HG03460 (cell line): ENCODE measurements around the gene KANK4.

Experiments
- ATAC-seq: cut with Tn5 transposase; IDR thresholded peaks from one replicate; pipeline ENCODE4 v1.9.1; 2021; ENCODE audit not compliant: unreplicated experiment

Gene KANK4

DNA sequence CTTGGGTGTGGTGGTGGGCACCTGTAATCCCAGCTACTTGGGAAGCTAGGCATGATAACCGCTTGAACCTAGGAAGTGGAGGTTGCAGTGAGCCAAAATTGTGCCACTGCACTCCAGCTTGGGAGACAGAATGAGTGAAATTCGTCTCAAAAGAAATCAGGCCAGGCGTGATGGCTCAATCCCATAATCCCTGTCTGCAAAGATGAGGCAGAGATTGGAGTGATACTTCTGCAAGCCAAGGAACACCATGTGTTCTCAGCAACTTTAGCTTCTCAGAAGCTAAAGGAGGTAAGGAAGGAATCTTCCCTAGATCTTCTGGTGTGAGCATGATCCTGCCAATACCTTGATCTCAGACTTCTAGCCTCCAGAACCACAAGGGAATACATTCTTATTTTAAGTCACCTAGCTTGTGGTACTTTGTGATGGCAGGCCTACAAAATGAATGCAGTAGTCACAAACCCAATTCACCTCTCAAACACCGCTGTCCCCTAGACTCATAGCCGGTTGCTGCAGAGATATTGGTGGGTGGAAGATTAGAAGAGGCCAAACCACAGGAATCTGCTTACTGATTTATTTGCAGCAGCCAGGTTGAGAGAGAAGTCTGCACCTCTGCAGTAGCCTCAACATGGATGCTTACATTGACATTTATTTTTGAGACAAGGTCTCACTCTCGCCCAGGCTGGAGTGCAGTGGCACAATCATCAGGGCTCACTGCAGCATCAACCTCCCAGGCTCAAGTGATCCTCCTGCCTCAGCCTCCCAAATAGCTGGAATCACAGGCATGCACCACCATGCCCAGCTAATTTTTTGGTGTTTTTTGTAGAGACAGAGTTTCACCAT, 105.9 kb downstream of the KANK4 start:
- no peak for ATAC-seq

DNA sequence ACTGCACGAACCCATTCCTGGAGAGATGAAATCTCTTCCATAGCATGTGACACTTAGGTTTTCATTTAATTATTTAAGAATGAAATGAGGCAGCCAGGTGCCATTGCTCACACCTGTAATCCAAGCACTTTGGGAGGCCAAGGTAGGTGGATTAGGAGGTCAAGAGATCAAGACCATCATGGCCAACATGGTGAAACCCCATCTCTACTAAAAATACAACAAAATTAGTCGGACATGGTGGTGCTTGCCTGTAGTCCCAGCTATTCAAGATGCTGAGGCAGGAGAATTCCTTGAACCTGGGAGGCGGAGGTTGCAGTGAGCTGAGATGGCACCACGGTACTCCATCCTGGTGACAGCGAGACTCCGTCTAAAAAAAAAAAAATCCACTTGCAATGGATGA, 106.8 kb downstream of the KANK4 start:
- no peak for ATAC-seq

DNA sequence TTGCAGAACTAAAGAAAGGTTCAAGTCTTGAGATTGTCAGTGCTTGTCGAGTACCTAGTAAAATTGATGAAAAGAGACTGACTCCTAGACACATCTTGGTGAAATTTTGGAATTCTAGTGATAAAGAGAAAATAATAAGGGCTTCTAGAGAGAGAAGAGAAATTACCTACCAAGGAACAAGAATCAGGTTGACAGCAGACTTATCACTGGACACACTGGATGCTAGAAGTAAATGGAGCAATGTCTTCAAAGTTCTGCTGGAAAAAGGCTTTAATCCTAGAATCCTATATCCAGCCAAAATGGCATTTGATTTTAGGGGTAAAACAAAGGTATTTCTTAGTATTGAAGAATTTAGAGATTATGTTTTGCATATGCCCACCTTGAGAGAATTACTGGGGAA, 108.3 kb downstream of the KANK4 start:
- ATAC-seq, result no peak

DNA sequence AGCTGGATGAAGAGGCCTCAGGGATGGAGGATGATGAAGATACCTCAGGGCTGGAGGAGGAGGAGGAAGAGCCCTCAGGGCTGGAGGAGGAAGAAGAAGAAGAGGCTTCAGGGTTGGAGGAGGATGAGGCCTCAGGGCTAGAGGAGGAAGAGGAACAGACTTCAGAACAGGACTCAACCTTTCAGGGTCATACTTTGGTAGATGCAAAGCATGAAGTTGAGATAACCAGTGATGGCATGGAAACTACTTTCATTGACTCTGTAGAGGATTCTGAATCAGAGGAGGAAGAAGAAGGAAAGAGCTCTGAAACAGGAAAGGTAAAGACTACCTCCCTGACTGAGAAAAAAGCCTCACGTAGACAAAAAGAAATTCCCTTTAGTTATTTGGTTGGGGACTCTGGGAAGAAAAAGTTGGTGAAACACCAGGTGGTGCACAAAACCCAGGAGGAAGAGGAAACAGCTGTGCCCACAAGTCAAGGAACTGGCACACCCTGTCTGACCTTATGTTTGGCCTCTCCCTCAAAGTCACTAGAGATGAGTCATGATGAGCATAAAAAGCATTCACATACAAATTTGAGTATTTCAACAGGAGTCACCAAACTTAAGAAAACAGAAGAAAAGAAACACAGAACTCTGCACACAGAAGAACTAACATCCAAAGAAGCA, 109.2 kb downstream of the KANK4 start:
- ATAC-seq, result no peak

DNA sequence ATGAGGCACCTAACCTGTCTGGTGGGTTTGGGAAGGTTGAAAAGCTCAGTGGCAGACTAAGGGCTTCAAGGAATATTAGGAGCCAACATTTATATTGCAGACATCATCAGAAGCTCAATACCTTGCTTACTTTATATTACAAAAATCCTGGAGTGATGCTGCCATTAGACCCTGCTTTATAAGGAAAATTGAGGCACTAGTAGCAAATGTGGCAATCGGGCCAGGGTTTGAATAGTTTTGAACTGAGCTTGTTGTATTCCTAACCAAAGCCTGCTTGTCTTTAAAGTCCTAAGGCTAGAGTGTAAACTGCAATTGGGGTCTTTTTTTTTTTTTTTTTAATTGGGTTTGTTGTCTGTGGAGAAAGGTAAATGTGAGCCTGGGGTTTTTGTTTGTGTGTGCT, 110.3 kb downstream of the KANK4 start:
- no peak for ATAC-seq

DNA sequence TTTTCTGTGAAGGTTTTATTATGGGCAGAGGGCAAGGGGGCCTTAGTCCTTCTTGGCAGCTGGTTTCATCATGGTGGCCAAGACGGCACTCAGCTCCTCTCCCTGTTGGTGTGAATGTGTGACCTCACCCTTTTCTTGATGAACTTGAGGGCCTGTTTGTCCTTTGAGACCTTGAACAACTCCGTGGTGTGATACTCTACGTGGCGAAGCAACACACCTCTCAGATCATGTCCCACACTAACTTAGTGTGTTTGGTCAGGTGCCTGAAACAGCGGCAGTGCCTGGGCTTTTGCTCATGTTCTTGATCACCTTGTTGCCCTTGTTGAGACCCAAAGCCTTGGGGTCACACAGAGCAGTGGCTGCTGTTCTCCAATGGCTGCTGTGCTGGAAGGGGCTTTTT, 111.1 kb downstream of the KANK4 start:
- no peak for ATAC-seq

DNA sequence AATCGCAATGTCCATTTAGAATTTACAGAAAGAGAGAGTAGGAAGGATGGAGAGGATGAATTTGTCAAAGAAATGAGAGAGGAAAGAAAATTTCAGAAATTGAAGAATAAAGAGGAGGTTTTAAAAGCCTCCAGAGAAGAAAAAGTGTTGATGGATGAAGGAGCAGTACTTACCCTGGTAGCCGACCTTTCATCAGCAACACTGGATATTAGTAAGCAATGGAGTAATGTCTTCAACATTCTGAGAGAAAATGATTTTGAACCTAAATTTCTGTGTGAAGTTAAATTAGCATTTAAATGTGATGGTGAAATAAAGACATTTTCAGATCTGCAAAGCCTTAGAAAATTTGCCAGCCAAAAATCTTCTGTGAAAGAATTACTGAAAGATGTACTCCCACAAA, 112.0 kb downstream of the KANK4 start:
- no peak for ATAC-seq

DNA sequence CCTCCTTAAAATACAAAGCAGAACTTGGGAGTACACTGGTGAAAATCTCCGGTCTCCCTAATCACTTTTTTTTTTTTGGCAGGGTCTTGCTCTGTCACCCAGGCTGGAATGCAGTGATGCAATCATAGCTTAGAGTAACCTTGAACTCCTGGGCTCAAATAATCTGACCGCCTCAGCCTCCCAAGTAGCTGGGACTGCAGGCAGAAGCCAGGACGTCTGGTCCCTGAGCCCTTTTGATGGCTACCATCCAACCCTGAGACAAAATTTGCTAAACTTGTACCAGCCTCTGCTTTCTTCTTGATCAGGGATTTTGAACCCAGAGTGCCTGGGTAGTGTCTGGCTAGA, 120.5 kb downstream of the KANK4 start:
- no peak for ATAC-seq

DNA sequence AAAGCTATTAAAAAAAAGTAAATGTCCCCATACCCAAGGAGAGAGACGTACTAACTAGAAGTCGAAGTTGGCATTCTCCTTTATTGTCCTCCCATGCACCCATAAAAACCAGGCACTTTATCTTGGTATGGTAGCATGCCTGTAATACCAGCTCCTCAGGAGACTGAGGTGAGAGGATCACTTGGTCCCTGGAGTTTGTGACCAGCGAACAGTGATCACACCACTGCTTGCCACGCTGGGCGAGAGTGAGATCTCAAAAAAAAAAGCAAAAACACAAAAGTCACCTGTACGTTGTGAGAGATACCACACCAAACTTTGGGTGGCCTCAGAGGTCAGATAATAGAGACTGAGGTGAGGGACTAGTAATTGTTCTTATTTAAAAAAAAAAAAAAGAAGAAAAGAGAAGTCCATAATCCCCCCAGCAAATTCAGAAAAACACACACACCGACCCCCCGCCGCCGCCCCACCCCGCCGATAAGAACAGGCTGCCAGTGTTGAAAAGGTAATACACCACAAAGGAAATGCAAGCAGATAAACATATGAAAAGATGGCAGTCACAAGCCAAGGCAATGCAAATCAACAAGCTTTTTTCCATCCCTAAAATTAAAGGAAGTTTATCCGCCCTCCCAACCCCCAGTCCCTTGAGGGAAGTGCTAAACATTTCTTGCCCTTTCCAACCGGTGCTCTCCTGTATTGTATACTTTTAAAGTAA, 121.0 kb downstream of the KANK4 start:
- ATAC-seq, result no peak

DNA sequence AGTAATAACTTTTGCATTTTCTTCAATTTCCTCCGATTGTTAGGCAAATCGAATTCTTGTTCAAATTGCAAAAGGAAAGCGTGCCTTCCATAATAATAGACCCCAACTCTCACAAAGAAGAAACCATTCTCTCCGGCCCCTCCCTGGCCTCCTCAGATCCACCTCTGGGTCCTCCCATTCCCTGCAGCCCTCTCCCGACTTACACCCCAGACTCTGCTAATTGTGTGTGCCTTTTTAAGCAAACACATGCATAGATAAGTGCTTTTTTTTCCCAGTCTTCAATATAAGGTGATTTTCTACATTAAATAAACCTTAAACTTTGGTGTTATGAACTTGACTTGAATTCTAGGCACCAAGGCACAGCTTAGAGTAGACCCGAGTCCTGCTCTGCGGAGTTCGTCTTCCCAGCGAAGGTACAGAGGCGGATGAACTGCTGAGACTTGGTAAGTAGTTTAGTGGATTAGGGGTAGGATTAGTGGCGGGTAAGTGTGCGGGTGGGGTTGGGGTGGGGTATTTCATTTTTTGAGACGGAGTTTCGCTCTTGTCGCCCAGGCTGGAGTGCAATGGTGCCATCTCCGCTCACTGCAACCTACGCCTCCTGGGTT, 123.0 kb downstream of the KANK4 start:
- no peak for ATAC-seq

DNA sequence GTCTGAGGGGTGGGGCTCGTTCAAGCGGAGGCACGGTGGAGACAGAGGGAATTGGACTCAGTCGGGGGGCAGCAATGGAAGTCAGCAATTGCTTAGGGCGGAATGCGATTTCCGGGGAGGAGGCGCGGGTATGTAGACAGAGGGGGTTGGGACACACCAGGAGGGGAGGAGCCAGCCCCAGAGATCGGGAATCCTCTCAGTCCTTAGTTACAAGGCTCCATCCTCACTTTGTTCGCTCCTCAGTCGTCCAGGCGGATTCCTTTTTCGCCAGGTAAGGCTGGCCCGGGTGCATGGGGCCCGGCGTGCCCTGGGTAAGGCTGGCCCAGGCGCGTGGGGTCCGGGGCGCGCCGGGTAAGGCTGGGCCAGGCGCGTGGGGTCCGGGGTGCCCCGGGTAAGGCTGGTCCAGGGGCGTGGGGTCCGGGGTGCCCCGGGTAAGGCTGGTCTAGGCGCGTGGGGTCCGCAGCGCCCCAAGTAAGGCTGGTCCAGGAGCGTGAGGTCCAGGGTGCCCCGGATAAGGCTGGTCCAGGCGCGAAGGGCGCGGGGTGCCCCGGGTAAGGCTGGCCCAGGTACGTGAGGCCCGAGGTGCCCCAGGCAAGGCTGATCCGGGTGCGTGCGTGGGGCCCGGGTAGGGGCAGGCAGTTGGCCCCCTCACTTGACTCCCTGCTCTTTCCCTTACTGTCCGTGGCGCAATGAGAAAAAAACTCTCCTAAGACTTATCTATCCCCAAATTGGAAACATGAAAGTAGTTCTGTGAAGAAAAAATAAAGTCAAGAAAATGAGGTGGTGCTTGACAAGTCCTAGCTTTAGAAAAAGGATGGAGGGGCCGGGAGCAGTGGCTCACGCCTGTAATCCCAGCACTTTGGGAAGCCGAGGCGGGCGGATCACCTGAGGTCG, 124.3 kb downstream of the KANK4 start, which contains the start of gene L1TD1:
Gene L1TD1 (plus strand): TSS at position 199 of the 894 bp plus-strand sequence. CDS start 11,780 bp downstream, outside the sequence.
- ATAC-seq, result no peak

DNA sequence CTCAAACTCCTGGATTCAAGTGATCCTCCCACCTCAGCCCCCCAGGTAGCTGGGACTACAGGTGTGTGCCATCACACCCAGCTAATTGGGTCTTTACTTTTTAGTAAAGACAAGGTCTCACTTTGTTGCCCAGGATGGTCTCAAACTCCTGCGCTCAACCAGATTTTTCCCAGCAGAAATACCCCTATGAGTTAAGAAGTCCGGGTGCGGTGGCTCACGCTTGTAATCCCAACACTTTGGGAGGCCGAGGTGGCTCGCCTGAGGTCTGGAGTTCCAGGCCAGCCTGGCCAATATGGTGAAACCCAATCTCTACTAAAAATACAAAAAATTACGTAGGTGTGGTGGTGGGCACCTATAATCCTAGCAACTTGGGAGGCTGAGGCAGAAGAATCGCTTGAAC, 131.1 kb downstream of the KANK4 start:
- no peak for ATAC-seq

DNA sequence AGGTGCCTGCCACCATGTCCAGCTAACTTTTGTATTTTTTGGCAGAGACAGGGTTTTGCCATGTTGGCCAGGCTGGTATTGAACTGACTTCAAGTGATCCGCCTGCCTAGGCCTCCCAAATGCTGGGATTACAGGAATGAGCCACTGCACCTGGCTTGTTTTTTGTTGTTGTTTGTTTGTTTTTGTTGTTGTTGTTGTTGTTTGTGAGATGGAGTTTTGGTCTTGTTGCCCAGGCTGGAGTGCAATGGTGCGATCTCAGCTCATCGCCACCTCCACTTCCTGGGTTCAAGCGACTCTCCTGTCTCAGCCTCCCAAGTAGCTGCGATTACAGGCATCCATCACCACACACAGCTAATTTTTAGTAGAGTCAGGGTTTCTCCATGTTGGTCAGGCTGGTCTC, 131.7 kb downstream of the KANK4 start:
- ATAC-seq, result no peak
